ENCODE data around the gene PBX2. TPM values are rescaled to one million over a fixed set of nuclear protein-coding genes. Genes with fewer than 3 reads are reported as not detected.

The PBX2 gene
- total and polyA plus RNA-seq, 10 donors = 29.6 to 160 (median 89.9) TPM

DNA sequence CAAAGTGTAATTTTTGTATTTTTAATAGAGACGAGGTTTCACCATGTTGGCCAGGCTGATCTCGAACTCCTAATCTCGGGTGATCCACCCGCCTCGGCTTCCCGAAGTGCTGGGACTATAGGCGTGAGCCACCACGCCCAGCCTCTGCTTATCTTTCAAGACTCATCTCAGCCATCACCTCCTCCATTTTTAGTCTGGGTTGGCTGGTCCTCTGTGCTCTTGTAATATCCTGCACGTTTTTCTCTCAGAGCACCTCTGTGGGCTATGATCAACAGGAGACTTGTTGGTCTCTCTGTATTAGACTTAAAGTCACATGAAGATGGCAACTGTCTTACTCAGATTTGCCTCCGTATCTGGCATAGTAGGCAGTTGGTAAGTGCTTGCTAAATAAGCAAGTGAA lies 26.3 kb upstream of the PBX2 start:
- Histone ChIP-seq H3K4me3 (no peak overlapping the region), H3K9me3 (no peaks in the 10 kb centered on the region), H3K36me3 (no peaks in the 10 kb centered on the region), H3K27me3 (replicated peaks in 1 of 7) (no peaks in the 10 kb centered on the region), H3K27ac (no peak overlapping the region), H3K4me1 (no peaks in the 10 kb centered on the region)
- TF ChIP-seq POLR2AphosphoS5 (IDR thresholded peaks at IDR 0.05) (no peak), POLR2A (IDR thresholded peaks at IDR 0.05) (no peak)
- TF ChIP-seq, protein P1, sequence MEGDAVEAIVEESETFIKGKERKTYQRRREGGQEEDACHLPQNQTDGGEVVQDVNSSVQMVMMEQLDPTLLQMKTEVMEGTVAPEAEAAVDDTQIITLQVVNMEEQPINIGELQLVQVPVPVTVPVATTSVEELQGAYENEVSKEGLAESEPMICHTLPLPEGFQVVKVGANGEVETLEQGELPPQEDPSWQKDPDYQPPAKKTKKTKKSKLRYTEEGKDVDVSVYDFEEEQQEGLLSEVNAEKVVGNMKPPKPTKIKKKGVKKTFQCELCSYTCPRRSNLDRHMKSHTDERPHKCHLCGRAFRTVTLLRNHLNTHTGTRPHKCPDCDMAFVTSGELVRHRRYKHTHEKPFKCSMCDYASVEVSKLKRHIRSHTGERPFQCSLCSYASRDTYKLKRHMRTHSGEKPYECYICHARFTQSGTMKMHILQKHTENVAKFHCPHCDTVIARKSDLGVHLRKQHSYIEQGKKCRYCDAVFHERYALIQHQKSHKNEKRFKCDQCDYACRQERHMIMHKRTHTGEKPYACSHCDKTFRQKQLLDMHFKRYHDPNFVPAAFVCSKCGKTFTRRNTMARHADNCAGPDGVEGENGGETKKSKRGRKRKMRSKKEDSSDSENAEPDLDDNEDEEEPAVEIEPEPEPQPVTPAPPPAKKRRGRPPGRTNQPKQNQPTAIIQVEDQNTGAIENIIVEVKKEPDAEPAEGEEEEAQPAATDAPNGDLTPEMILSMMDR (IDR thresholded peaks at IDR 0.05 in 8 of 11, conservative IDR thresholded peaks at IDR 0.05 in 3 of 11) = no peak
- 85 to 96% (median 90%) methylated on average over 10 of the region's 10 CpGs for WGBS, 5 donors
- DNase-seq = no peak
- intact Hi-C loops (cut with DNase I; ENCODE audit: low total_unique reads) = no loop called here

DNA sequence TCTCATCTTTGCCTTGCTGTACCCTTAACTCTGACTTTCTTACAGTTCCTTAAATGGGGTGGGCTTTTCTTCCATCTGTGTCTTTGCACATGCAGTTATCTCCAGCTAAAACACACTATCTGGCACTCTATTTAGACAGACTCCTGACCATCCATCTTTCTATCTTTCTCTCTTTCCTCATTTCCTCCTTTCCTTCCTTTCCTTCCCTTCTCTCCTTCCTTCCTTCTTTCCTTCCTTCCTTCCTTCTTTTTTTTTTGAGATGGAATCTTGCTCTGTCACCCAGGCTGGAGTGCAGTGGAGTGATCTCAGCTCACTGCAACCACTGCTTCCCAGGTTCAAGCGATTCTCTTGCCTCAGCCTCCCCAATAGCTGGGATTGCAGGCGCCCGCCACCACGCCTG lies 25.6 kb upstream of the PBX2 start:
- intact Hi-C loops (cut with DNase I; ENCODE audit: low total_unique reads) = no loop called here
- WGBS, 5 donors = 96 to 98% (median 97%) methylated on average over 4 of the region's 4 CpGs

DNA sequence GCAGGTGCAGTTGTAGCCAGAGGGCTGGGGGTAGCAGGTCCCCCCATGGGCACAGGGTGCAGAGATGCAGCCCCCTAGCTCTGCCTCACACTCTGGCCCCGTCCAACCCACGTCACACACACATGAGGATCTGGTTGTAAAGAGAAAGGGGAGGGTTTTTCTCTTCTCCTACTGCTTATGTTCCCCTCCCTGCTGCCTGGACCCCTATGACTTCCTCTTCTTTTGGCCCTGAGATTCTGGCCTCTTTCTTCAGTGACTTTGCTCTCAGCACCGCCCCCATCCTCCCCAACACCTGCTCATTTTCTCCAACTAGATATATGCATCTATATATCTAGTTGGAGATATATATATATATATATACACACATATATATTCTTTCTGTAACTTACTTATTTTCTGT lies 24.1 kb upstream of the PBX2 start:
- no peak for TF ChIP-seq POLR2A (IDR thresholded peaks at IDR 0.05)
- TF ChIP-seq, protein P1 (IDR thresholded peaks at IDR 0.05 in 8 of 11, conservative IDR thresholded peaks at IDR 0.05 in 3 of 11) = no peak
- TF ChIP-seq POLR2AphosphoS5 (IDR thresholded peaks at IDR 0.05) = no peak
- Histone ChIP-seq H3K27me3 (replicated peaks in 1 of 7) (no peaks in the 10 kb centered on the region), H3K9me3 (no peaks in the 10 kb centered on the region), H3K4me1 (no peaks in the 10 kb centered on the region), H3K4me3 (no peak overlapping the region), H3K36me3 (no peaks in the 10 kb centered on the region), H3K27ac (no peak overlapping the region)
- 47 to 67% (median 56%) methylated on average over 3 of the region's 3 CpGs for WGBS, 5 donors
- intact Hi-C loops (cut with DNase I; ENCODE audit: low total_unique reads) = no loop called here
- no peak for DNase-seq

More for the DNA sequence above, 25.6 kb upstream of the PBX2 start:
- H3K36me3 ChIP-seq = no peaks in the 10 kb centered on the region
- no peak overlapping the region for H3K27ac ChIP-seq
- no peaks in the 10 kb centered on the region for H3K9me3 ChIP-seq
- H3K4me1 ChIP-seq = no peaks in the 10 kb centered on the region
- no peak overlapping the region for H3K4me3 ChIP-seq
- no peaks in the 10 kb centered on the region for H3K27me3 ChIP-seq (replicated peaks in 1 of 7)
- no peak for DNase-seq
- TF ChIP-seq, protein P1 (IDR thresholded peaks at IDR 0.05 in 8 of 11, conservative IDR thresholded peaks at IDR 0.05 in 3 of 11) = no peak
- no peak for TF ChIP-seq POLR2AphosphoS5 (IDR thresholded peaks at IDR 0.05)
- TF ChIP-seq POLR2A (IDR thresholded peaks at IDR 0.05) = no peak

DNA sequence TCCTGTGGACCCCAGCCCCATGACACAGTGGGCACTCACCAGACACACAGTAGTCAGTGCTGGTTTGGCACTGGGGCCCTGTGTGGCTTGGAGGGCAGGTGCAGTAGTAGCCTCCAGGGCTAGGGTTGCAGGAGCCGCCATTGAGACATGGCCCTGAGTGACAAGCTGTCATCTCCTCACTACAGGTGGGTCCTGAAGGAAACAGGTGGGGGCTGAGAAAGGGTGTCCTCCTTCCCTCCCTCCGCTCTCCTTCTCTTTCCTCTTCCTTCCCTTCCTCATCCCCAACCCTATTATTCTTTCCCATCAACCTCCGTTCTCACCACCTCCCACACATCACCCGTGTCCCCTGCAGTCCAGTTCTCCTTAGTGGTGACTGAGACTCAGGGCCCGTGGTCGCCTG lies 23.6 kb upstream of the PBX2 start:
- Histone ChIP-seq H3K27me3 (replicated peaks in 1 of 7) (no peaks in the 10 kb centered on the region), H3K4me3 (no peak overlapping the region), H3K9me3 (no peaks in the 10 kb centered on the region), H3K36me3 (no peaks in the 10 kb centered on the region), H3K27ac (no peak overlapping the region), H3K4me1 (no peaks in the 10 kb centered on the region)
- TF ChIP-seq POLR2A (IDR thresholded peaks at IDR 0.05) (no peak), POLR2AphosphoS5 (IDR thresholded peaks at IDR 0.05) (no peak)
- TF ChIP-seq, protein P1 (IDR thresholded peaks at IDR 0.05 in 8 of 11, conservative IDR thresholded peaks at IDR 0.05 in 3 of 11) = no peak
- intact Hi-C loops (cut with DNase I; ENCODE audit: low total_unique reads) = no loop called here
- 85 to 95% (median 91%) methylated on average over 6 of the region's 6 CpGs for WGBS, 5 donors
- no peak for DNase-seq

Measured in spleen (tissue), 11 donors.